GM12878 (cell line): ENCODE data around the gene HNMT. TPM values are rescaled to one million over a fixed set of nuclear protein-coding genes. Genes with fewer than 3 reads are reported as not detected.

Experiments
- ATAC-seq: fragments of 200-7000 bp; cut with Tn5 transposase; 3 replicates; pipeline ENCODE4 v1.9.1; 2020; ENCODE audit warnings: mild to moderate bottlenecking, moderate library complexity
- BruUV-seq: library from RNA; stranded (reverse); fragments of 400-500 nt; replicated peaks from 2 replicates; lab custom pipeline; 2021; lab: Mats Ljungman, UMichigan
- CTCF ChIA-PET: fragments of 300-600 bp; sonication (Branson Sonifier 250); formaldehyde crosslinking; extraction: SDS; loops from one replicate; lab custom pipeline; 2021; ENCODE audit warnings: inconsistent platforms; lab: Yijun Ruan, JAX
- POLR2A ChIA-PET: fragments of 350-600 bp; formaldehyde crosslinking; extraction: SDS; loops from one replicate; lab custom pipeline; 2021; ENCODE audit warnings: inconsistent platforms; lab: Charles Lee
- RAD21 ChIA-PET: fragments of 300-600 bp; sonication (Branson Sonifier 250); formaldehyde crosslinking; loops from one replicate; lab custom pipeline; 2023; ENCODE audit warnings: antibody characterized with exemption; ENCODE audit not compliant: unreplicated experiment; lab: Charles Lee
- SMC1A ChIA-PET: fragments of 300-600 bp; sonication (Branson Sonifier 250); formaldehyde crosslinking; loops from one replicate; lab custom pipeline; 2023; ENCODE audit not compliant: unreplicated experiment, uncharacterized antibody; lab: Charles Lee
- DNase-seq: peaks from one replicate; pipeline ENCODE4 v3.0.0-alpha.2; 2011; ENCODE audit warnings: low read depth, low spot score
- FAIRE-seq: peaks from 3 replicates; lab custom pipeline; 2011; peaks lifted over from hg19 to GRCh38; lab: Jason Lieb, UNC
- H2AFZ ChIP-seq: 2 replicates; pipeline ENCODE4 v1.6.0; 2011; ENCODE audit warnings: low read depth, low read length, control low read depth; ENCODE audit not compliant: control insufficient read depth
- H3K27ac ChIP-seq: 2 replicates; pipeline ENCODE4 v1.5.1; 2011; ENCODE audit warnings: control low read depth; ENCODE audit not compliant: control insufficient read depth, insufficient read depth
- H3K27me3 ChIP-seq, 2 experiments: replicated peaks in 1 of 2; 2 replicates each; pipeline versions ENCODE4 v1.6.0 to v1.6.1; 2011; ENCODE audit warnings: low read length in 1 of 2; ENCODE audit not compliant: control insufficient read depth in 2 of 2, insufficient read depth in 2 of 2
- H3K36me3 ChIP-seq, 2 experiments: 2 replicates each; pipeline ENCODE4 v1.5.1; 2011; ENCODE audit warnings: low read length in 1 of 2; ENCODE audit not compliant: control insufficient read depth in 2 of 2, insufficient read depth in 2 of 2
- H3K4me1 ChIP-seq: 2 replicates; pipeline ENCODE4 v1.6.1; 2011; ENCODE audit warnings: mild to moderate bottlenecking, low read length, moderate library complexity, mixed read lengths; ENCODE audit not compliant: control insufficient read depth, insufficient read depth
- H3K4me2 ChIP-seq: 2 replicates; pipeline ENCODE4 v1.6.0; 2011; ENCODE audit warnings: control low read depth; ENCODE audit not compliant: control insufficient read depth, insufficient read depth
- H3K4me3 ChIP-seq: fragments of 200-600 bp; sonication (generic); 2 replicates; pipeline ENCODE4 v1.5.1; 2016
- H3K79me2 ChIP-seq: 2 replicates; pipeline ENCODE4 v1.6.0; 2011; ENCODE audit warnings: low read length; ENCODE audit not compliant: control insufficient read depth, insufficient read depth
- H3K9ac ChIP-seq: 2 replicates; pipeline ENCODE4 v1.8.0; 2011; ENCODE audit warnings: low read length, control low read depth, mixed read lengths; ENCODE audit not compliant: control insufficient read depth, insufficient read depth
- H3K9me3 ChIP-seq: replicated peaks from 3 replicates; pipeline ENCODE4 v1.5.1; 2011; ENCODE audit warnings: mild to moderate bottlenecking, low read length; ENCODE audit not compliant: control insufficient read depth, insufficient read depth
- H4K20me1 ChIP-seq: 2 replicates; pipeline ENCODE4 v1.6.0; 2011; ENCODE audit not compliant: control insufficient read depth, insufficient read depth
- BCL3 ChIP-seq: IDR thresholded peaks from 2 replicates; pipeline ENCODE4 v1.6.1; 2011; ENCODE audit warnings: borderline replicate concordance, low read depth, mild to moderate bottlenecking, moderate library complexity, low read length; ENCODE audit not compliant: insufficient read depth, poor library complexity, severe bottlenecking
- BMI1 ChIP-seq: fragments of 450-650 bp; IDR thresholded peaks from 2 replicates; pipeline ENCODE4 v1.6.1; 2016; ENCODE audit warnings: mild to moderate bottlenecking, moderate library complexity, borderline replicate concordance
- CBX3 ChIP-seq: fragments of 200-600 bp; sonication (generic); IDR thresholded peaks from 2 replicates; pipeline ENCODE4 v1.6.1; 2016; ENCODE audit warnings: low read depth, borderline replicate concordance
- EED ChIP-seq: sonication (generic); IDR thresholded peaks from 2 replicates; pipeline ENCODE4 v1.6.1; 2016; ENCODE audit warnings: antibody characterized with exemption, low read depth
- EP300 ChIP-seq, 2 experiments: fragments of 150-350 bp in 1 of 2; IDR thresholded peaks; 2 replicates each; pipeline ENCODE4 v1.6.1; 2011 to 2012; ENCODE audit warnings: low read depth in 2 of 2, low read length in 2 of 2, borderline replicate concordance in 1 of 2, improper control_type of control experiment in 1 of 2, inconsistent platforms in 1 of 2; ENCODE audit not compliant: control insufficient read depth in 1 of 2
- FOS ChIP-seq: IDR thresholded peaks from 3 replicates; pipeline ENCODE4 v1.6.1; 2011; ENCODE audit warnings: borderline replicate concordance; ENCODE audit not compliant: insufficient read length; ENCODE audit errors: extremely low read depth
- HDAC6 ChIP-seq: fragments of 200-600 bp; sonication (generic); IDR thresholded peaks from one replicate; pipeline ENCODE4 v1.8.0; 2017; ENCODE audit warnings: antibody characterized with exemption; ENCODE audit not compliant: unreplicated experiment
- HDGF ChIP-seq: fragments of 450-650 bp; IDR thresholded peaks from 2 replicates; pipeline ENCODE4 v1.6.1; 2016; ENCODE audit warnings: antibody characterized with exemption
- IKZF1 ChIP-seq: fragments of 450-650 bp; conservative IDR thresholded peaks from 2 replicates; pipeline ENCODE4 v1.6.1; 2017; ENCODE audit warnings: antibody characterized with exemption, mild to moderate bottlenecking
- MEF2A ChIP-seq: IDR thresholded peaks from 2 replicates; pipeline ENCODE4 v1.6.1; 2011; ENCODE audit warnings: low read depth, mild to moderate bottlenecking, low read length, moderate library complexity; ENCODE audit not compliant: insufficient read depth
- PAX5 ChIP-seq: IDR thresholded peaks from 2 replicates; pipeline ENCODE4 v1.6.1; 2011; ENCODE audit warnings: low read depth, low read length, borderline replicate concordance
- PRDM15 ChIP-seq: fragments of 450-650 bp; formaldehyde crosslinking; IDR thresholded peaks from 2 replicates; pipeline ENCODE4 v1.4.0; 2020; ENCODE audit warnings: mild to moderate bottlenecking, moderate library complexity
- RUNX3 ChIP-seq: IDR thresholded peaks from 2 replicates; pipeline ENCODE4 v1.6.1; 2012; ENCODE audit warnings: low read length, inconsistent platforms
- SIN3A ChIP-seq: IDR thresholded peaks from 2 replicates; pipeline ENCODE4 v1.6.1; 2012; ENCODE audit warnings: low read depth, low read length, improper control_type of control experiment
- SMAD1 ChIP-seq: fragments of 450-650 bp; IDR thresholded peaks from 2 replicates; pipeline ENCODE4 v1.6.1; 2018; ENCODE audit warnings: mild to moderate bottlenecking, low read depth; ENCODE audit not compliant: partially characterized antibody
- TBL1XR1 ChIP-seq: IDR thresholded peaks from 2 replicates; pipeline ENCODE4 v1.6.1; 2012; ENCODE audit warnings: low read depth, low read length, improper control_type of control experiment
- YBX1 ChIP-seq: fragments of 450-650 bp; IDR thresholded peaks from 2 replicates; pipeline ENCODE4 v1.6.1; 2016; ENCODE audit warnings: antibody characterized with exemption
- ZBED1 ChIP-seq: IDR thresholded peaks from 2 replicates; pipeline ENCODE4 v1.6.1; 2016; ENCODE audit warnings: borderline replicate concordance
- ZBTB33 ChIP-seq: fragments of 450-650 bp; IDR thresholded peaks from 2 replicates; pipeline ENCODE4 v1.6.1; 2017; ENCODE audit warnings: mild to moderate bottlenecking
- WGBS: methylation state at CpG from one replicate; pipeline ENCODE4 v1.1.6; 2016; ENCODE audit warnings: low lambda C conversion rate; ENCODE audit not compliant: insufficient replicate concordance, insufficient coverage; ENCODE audit errors: missing lambda C conversion rate; 5-methylcytosine and 5-hydroxymethylcytosine counted together
- in situ Hi-C: fragments of 300-500 bp; cut with MboI; formaldehyde crosslinking; loops from 9 replicates; pipeline ENCODE4 v1.14.3; 2018; ENCODE audit warnings: mixed read lengths
- intact Hi-C: fragments of 100-400 bp; cut with micrococcal nuclease; formaldehyde crosslinking; loops from one replicate; pipeline ENCODE4 v1.14.2; 2022; ENCODE audit not compliant: unreplicated experiment
- polyA plus RNA-seq, 11 experiments: library from polyadenylated mRNA; depleted of rRNA in 4 of 11; unstranded in 6 of 11; stranded (reverse) in 5 of 11; fragments of >200 nt; fragmentation: Nextera tagmentation in 4 of 11; fragmentation: Illumina TruSeq in 1 of 11; extraction: Ambion mirVana in 4 of 11; extraction: Trizol in 1 of 11; gene quantifications; 1 replicate in 1 of 11; 2 replicates in 10 of 11; pipeline versions ENCODE4 v1.2.1 to v1.2.3, GENCODE V29; 2011 to 2016; ENCODE audit warnings: inconsistent platforms in 2 of 11, missing spikeins in 2 of 11, low read depth in 1 of 11
- total RNA-seq, 4 experiments: library from RNA; depleted of rRNA in 3 of 4; stranded (reverse); fragments of >200 nt in 3 of 4; fragmentation: Illumina TruSeq in 1 of 4; extraction: Trizol in 1 of 4; gene quantifications; 2 replicates each; pipeline versions ENCODE4 v1.2.1 to v1.2.3, GENCODE V29; 2013 to 2021

HNMT gene
- total and polyA plus RNA-seq, 10 of the 15 experiments (the other 5 are each of a cell fraction or from before 2014, with no cell fraction given) = not detected

- no peaks in the 10 kb centered on the region for H4K20me1 ChIP-seq
- FAIRE-seq (no peak), ATAC-seq (no peak), DNase-seq (no peak)
- BruUV-seq = no TSS peak
- no peak overlapping the region for H3K4me2 ChIP-seq
- WGBS = 7% methylated on average over 2 of the region's 2 CpGs
- no peaks in the 10 kb centered on the region for H3K79me2 ChIP-seq
- TF ChIP-seq FOS = no peak
- no peak for TF ChIP-seq HDGF
- TF ChIP-seq PAX5 = no peak
- no peak for TF ChIP-seq SIN3A
- TF ChIP-seq EP300 (IDR thresholded peaks at IDR 0.05; ENCODE audit: borderline replicate concordance in 1 of 2, control insufficient read depth in 1 of 2, low read depth in 2 of 2, low read length in 2 of 2) = no peak
- TF ChIP-seq HDAC6 = no peak
- TF ChIP-seq TBL1XR1 = no peak
- TF ChIP-seq BCL3 = no peak
- no peak for TF ChIP-seq EED
- no peak for TF ChIP-seq MEF2A
- no peak for TF ChIP-seq ZBED1
- TF ChIP-seq BMI1 = no peak
- no peak for TF ChIP-seq RUNX3
- TF ChIP-seq YBX1 = no peak
- no peak for TF ChIP-seq PRDM15 (CRISPR knock-in tag)
- TF ChIP-seq SMAD1 = no peak
- no peak for TF ChIP-seq ZBTB33
- TF ChIP-seq IKZF1 = no peak
- TF ChIP-seq CBX3 = no peak
- no peak overlapping the region for H3K27ac ChIP-seq
- intact Hi-C loops = no loop called here
- CTCF ChIA-PET = no interaction called here
- RAD21 ChIA-PET = no interaction called here
- in situ Hi-C loops = no loop called here
- no peaks in the 10 kb centered on the region for H3K27me3 ChIP-seq
- H3K9me3 ChIP-seq = no peaks in the 10 kb centered on the region
- no peak overlapping the region for H2AFZ ChIP-seq
- H3K4me3 ChIP-seq = no peak overlapping the region
- no peak overlapping the region for H3K9ac ChIP-seq
- SMC1A ChIA-PET = interaction anchor here (1.5 kb wide), 1 partner anchor 11 kb away, joined by 3 read pairs; no protein-coding TSS in a partner anchor
- H3K36me3 ChIP-seq = no peaks in the 10 kb centered on the region
- no peaks in the 10 kb centered on the region for H3K4me1 ChIP-seq
- POLR2A ChIA-PET = no interaction called here
Measured at GRCh38 chr2:138023976-138024375, 59.7 kb downstream of the HNMT start.
